ENCODE data around the gene DSG3.

GRCh38 chr18:31445908-31446307, 1.6 kb upstream of the DSG3 start:
- TF ChIP-seq CTCF (conservative IDR thresholded peaks at IDR 0.05 in 1 of 2, IDR thresholded peaks at IDR 0.05 in 1 of 2; ENCODE audit: low read depth in 1 of 2, low read length in 2 of 2): no peak
- TF ChIP-seq EZH2 (IDR thresholded peaks at IDR 0.05; ENCODE audit: low read length, missing control alignments): no peak
